Right lobe of liver (tissue), 6 donors: ENCODE measurements around the gene SOBP. TPM values are rescaled to one million over a fixed set of nuclear protein-coding genes. Genes with fewer than 3 reads are reported as not detected.

Experiments used
- ATAC-seq, 4 donors: fragments of 200-7000 bp; cut with Tn5 transposase; one replicate each; pipeline ENCODE4 v1.9.1; 2020; ENCODE audit warnings: mild to moderate bottlenecking in 4 of 4, moderate library complexity in 4 of 4
- DNase-seq, 3 donors: peaks; one replicate each; pipeline ENCODE4 v3.0.0-alpha.2; 2020
- H3K27ac ChIP-seq, 3 donors: fragments of 200-600 bp; one replicate each; pipeline ENCODE4 v1.8.0; 2022
- H3K27me3 ChIP-seq, 2 donors: fragments of 200-600 bp; one replicate each; pipeline ENCODE4 v1.8.0; 2022
- H3K36me3 ChIP-seq, 4 donors: fragments of 200-600 bp; sonication (generic) in 1 of 4; one replicate each; pipeline versions ENCODE4 v1.5.1 to v1.8.0; 2017 to 2022; ENCODE audit warnings: control low read depth in 1 of 4
- H3K4me1 ChIP-seq, 4 donors: fragments of 200-600 bp; sonication (generic) in 1 of 4; one replicate each; pipeline versions ENCODE4 v1.5.1 to v1.8.0; 2017 to 2022; ENCODE audit warnings: control low read depth in 1 of 4
- H3K4me3 ChIP-seq, 3 donors: fragments of 200-600 bp; one replicate each; pipeline ENCODE4 v1.8.0; 2022
- H3K9me3 ChIP-seq, 4 donors: fragments of 200-600 bp; sonication (generic) in 1 of 4; one replicate each; pipeline versions ENCODE4 v1.5.1 to v1.8.0; 2017 to 2022; ENCODE audit warnings: control low read depth in 1 of 4
- CTCF ChIP-seq, 4 donors: fragments of 200-600 bp in 3 of 4; fragments of 450-650 bp in 1 of 4; IDR thresholded peaks; one replicate each; pipeline versions ENCODE4 v1.5.1 to v1.8.0; 2016 to 2022; ENCODE audit warnings: antibody characterized with exemption in 4 of 4, mild to moderate bottlenecking in 2 of 4
- POLR2A ChIP-seq: fragments of 450-650 bp; IDR thresholded peaks from one replicate; pipeline ENCODE4 v1.6.1; 2017; ENCODE audit warnings: antibody characterized with exemption, mild to moderate bottlenecking
- WGBS: methylation state at CpG from one replicate; pipeline ENCODE4 v1.1.6; 2018; ENCODE audit warnings: low coverage, low lambda C conversion rate; ENCODE audit not compliant: insufficient coverage; ENCODE audit errors: missing lambda C conversion rate; 5-methylcytosine and 5-hydroxymethylcytosine counted together
- intact Hi-C, 2 donors: fragments of 100-400 bp; cut with DNase I; formaldehyde crosslinking; loops; one replicate each; pipeline versions ENCODE4 v1.11.2 to v1.14.1; 2022
- total RNA-seq, 6 experiments: library from RNA; depleted of rRNA in 2 of 6; stranded (reverse); fragments of >200 nt in 2 of 6; fragmentation: NEBNext Ultra II Directional in 3 of 6; extraction: Animal tissue kit (Norgen Biotek cat#: 25700) in 3 of 6; gene quantifications; one replicate each; pipeline versions ENCODE4 v1.1.0 to v1.2.4, GENCODE V29; 2016 to 2023
- donor health status: DM: no; HTN: yes; CAD: no.
- donor health status: DM: no; HTN: no; CAD: no.
- donor health status: DM: no; HTN: no; CAD: no.
- donor health status: DM: no; HTN: yes; CAD: no.
- donor health status: DM: no; HTN: yes; CAD: no.

Gene SOBP
- total RNA-seq, 6 experiments from 2014 or later, result 1.3 to 3.5 (median 1.6) TPM

- no peaks in the 10 kb centered on the region for H3K27me3 ChIP-seq
- no peak overlapping the region for H3K4me3 ChIP-seq
- WGBS, result 93% methylated on average over 7 of the region's 7 CpGs
- TF ChIP-seq CTCF (IDR thresholded peaks at IDR 0.05) (no peak), POLR2A (no peak)
- H3K27ac ChIP-seq, result no peak overlapping the region
- H3K4me1 ChIP-seq, result no peaks in the 10 kb centered on the region
- no peaks in the 10 kb centered on the region for H3K9me3 ChIP-seq
- intact Hi-C loops, result no loop called here
- ATAC-seq (no peak), DNase-seq (no peak)
- no peaks in the 10 kb centered on the region for H3K36me3 ChIP-seq
These were observed 65.5 kb downstream of the SOBP start for GRCh38 chr6:107555449-107555848.

- Histone ChIP-seq H3K36me3 (no peaks in the 10 kb centered on the region), H3K4me1 (no peaks in the 10 kb centered on the region), H3K27ac (no peak overlapping the region), H3K27me3 (no peaks in the 10 kb centered on the region), H3K4me3 (no peak overlapping the region), H3K9me3 (no peaks in the 10 kb centered on the region)
- ATAC-seq (no peak), DNase-seq (no peak)
- intact Hi-C loops, result no loop called here
- TF ChIP-seq CTCF (IDR thresholded peaks at IDR 0.05), result no peak
- TF ChIP-seq POLR2A, result no peak
These were observed 66.2 kb downstream of the SOBP start for GRCh38 chr6:107556082-107556481.

GRCh38 chr6:107557698-107558097, 67.8 kb downstream of the SOBP start:
- Histone ChIP-seq H3K27ac (no peak overlapping the region), H3K9me3 (no peaks in the 10 kb centered on the region), H3K36me3 (no peaks in the 10 kb centered on the region), H3K27me3 (no peaks in the 10 kb centered on the region), H3K4me3 (no peak overlapping the region), H3K4me1 (no peaks in the 10 kb centered on the region)
- DNase-seq, result no peak
- no peak for ATAC-seq
- intact Hi-C loops, result no loop called here
- TF ChIP-seq CTCF (IDR thresholded peaks at IDR 0.05), result no peak
- no peak for TF ChIP-seq POLR2A

GRCh38 chr6:107560657-107561056, 70.7 kb downstream of the SOBP start:
- 51% methylated on average over 4 of the region's 4 CpGs for WGBS

More at GRCh38 chr6:107560657-107561056, 70.7 kb downstream of the SOBP start:
- Histone ChIP-seq H3K27ac (no peak overlapping the region), H3K4me3 (no peak overlapping the region), H3K36me3 (no peaks in the 10 kb centered on the region), H3K9me3 (no peaks in the 10 kb centered on the region), H3K27me3 (no peaks in the 10 kb centered on the region), H3K4me1 (no peaks in the 10 kb centered on the region)
- no peak for TF ChIP-seq CTCF (IDR thresholded peaks at IDR 0.05)
- no peak for TF ChIP-seq POLR2A
- DNase-seq (no peak), ATAC-seq (no peak)
- intact Hi-C loops, result no loop called here
